Left cardiac atrium (tissue), 4 donors: ENCODE measurements around the gene CDH12. TPM values are rescaled to one million over a fixed set of nuclear protein-coding genes. Genes with fewer than 3 reads are reported as not detected.
"Not testable (repeated sequence)": the region's sequence is repeated elsewhere in the genome, so short reads cannot be mapped to it uniquely, and the experiment has no call there.

ENCODE experiments used
- ATAC-seq, 2 donors: fragments of 200-7000 bp; cut with Tn5 transposase; one replicate each; pipeline ENCODE4 v1.9.1; 2020; ENCODE audit warnings: mild to moderate bottlenecking in 2 of 2, moderate library complexity in 2 of 2
- DNase-seq: peaks from one replicate; pipeline ENCODE4 v3.0.0-alpha.2; 2020
- intact Hi-C, 2 donors: fragments of 100-400 bp; cut with DNase I; formaldehyde crosslinking; loops; one replicate each; pipeline versions ENCODE4 v1.14.1 to v1.15.1; 2022 to 2023
- total RNA-seq, 2 donors: library from RNA; stranded (reverse); fragmentation: NEBNext Ultra II Directional; extraction: Animal tissue kit (Norgen Biotek cat#: 25700); gene quantifications; one replicate each; pipeline ENCODE4 v1.2.1, GENCODE V29; 2021
- donor health status: DM: no; HTN: yes; CAD: no.
- donor health status: DM: no; HTN: yes; CAD: no; lungs with severe emphysema.
- donor health status: DM: yes; HTN: yes; CAD: no.
- donor health status: Dilated cardiomyopathy.

The CDH12 gene
- total RNA-seq, 2 donors from 2014 or later: not detected

GRCh38 chr5:22779499-22779898 lies 73.6 kb downstream of the CDH12 start:
- intact Hi-C loops: no loop called here
- DNase-seq (no peak), ATAC-seq (no peak)

GRCh38 chr5:22776285-22776684 lies 76.9 kb downstream of the CDH12 start:
- intact Hi-C loops: no loop called here
- DNase-seq (no peak), ATAC-seq (no peak)

DNA sequence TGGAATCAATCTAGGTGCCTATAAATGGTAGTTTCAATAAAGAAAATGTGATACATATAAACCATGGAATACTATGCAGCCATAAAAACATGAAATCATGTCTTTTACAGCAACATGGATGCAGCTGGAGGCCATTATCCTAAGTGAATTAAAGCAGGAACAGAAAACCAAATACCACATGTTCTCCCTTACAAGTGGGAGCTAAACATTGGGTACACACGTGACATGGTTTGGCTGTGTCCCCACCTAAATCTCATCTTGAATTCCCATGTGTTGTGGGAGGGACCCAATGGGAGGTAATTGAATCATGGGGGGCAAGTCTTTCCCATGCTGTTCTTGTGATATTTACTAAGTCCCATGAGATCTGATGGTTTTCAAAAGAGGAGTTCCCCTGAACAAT lies 78.9 kb downstream of the CDH12 start:
- intact Hi-C loops, DNase-seq, ATAC-seq: not testable (repeated sequence)

- ATAC-seq (no peak), DNase-seq (no peak)
- intact Hi-C loops: no loop called here
Observed at GRCh38 chr5:22764736-22765135, 88.4 kb downstream of the CDH12 start.

GRCh38 chr5:22757776-22758175 lies 95.4 kb downstream of the CDH12 start:
- DNase-seq (no peak), ATAC-seq (no peak)
- intact Hi-C loops: no loop called here

DNA sequence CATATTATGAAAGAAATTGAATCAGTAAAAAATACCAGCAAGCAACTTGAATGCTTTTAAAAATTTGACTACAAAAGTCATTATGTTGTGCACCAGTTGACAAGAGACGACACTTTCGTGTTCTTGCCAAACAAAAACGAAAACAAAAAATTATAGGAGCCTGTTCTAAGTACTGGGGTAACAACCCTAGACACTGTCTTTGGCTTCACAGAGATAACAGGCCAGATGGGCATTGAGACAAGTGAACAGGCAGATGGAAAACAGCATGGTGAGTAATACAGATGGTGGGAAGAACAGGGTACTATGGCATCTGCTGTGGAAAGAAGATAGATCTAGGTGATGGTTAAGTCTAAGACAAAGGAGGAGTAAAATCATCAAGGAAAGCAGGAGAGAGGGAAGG lies 99.0 kb downstream of the CDH12 start:
- intact Hi-C loops: no loop called here
- ATAC-seq (no peak), DNase-seq (no peak)

DNA sequence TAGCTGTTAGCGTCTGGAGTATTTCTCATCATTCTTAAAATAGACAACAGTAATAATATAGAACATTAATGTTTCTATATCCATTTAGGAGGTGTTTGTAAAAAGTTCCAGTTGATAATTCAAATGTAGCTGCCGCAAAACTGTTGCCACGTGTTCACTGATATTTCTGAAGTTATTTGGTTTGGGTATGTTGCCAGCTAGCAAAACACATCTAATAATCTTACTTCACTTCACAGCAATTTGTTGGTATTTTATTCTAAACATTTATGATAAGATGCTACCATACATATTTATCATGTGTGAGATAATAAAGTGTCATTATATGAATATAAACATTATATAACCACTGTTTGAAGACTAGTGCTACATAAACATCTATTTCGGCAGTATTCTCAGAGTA lies 101.6 kb downstream of the CDH12 start:
- intact Hi-C loops: no loop called here
- DNase-seq: no peak
- ATAC-seq: no peak

DNA sequence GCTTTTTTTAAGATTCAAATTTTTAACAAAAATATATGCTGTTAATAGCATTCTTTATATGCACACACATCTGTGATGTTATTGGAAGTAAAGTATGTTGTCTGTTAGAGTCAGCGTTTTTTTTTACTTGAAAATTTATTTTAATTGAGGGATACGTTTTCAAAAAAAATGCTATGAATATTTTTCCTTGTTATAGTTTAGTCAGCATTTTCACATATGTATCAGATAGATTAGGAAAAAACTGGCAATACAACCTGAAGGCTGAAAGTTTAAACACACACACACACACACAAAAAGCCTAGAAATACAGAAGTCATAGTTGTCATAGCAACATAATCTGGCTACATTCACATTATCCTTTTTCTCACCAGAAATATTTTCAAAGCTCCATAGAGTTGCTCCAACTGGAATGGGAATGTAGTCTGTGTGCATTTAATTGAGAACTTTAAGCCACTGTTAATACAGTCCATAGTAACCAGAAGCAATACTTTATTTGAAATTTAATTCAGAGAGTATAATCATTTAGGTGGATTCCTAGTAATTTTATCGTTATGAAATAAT lies 116.6 kb downstream of the CDH12 start:
- no peak for DNase-seq
- intact Hi-C loops: no loop called here
- ATAC-seq: no peak

GRCh38 chr5:22734907-22735306 lies 118.2 kb downstream of the CDH12 start:
- intact Hi-C loops: no loop called here
- no peak for ATAC-seq

DNA sequence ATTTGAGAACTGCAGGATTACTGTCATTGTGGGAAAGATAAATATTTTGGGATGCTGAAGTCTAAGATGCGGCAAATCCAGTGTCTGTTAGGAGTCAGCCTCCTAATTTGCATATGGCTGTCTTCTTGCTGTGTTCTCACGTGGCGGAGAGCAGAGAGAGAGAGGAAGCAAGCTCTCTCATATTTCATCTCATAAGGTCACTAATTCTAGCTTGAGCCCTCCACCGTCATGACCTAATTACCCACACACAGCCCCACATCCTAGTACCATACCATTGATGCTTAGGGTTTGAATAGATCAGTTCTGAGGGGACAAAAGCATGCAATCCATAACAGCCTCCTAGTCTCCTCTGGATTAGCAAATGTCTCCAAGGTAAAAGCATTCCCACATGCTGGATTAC lies 124.5 kb downstream of the CDH12 start:
- intact Hi-C loops: no loop called here
- ATAC-seq: no peak
- DNase-seq: no peak

More at GRCh38 chr5:22734907-22735306, 118.2 kb downstream of the CDH12 start:
- no peak for DNase-seq

- ATAC-seq: no peak
Observed at GRCh38 chr5:22722491-22722890, 130.7 kb downstream of the CDH12 start.

GRCh38 chr5:22722056-22722455 lies 131.1 kb downstream of the CDH12 start:
- ATAC-seq (no peak), DNase-seq (no peak)
- intact Hi-C loops: no loop called here

More at GRCh38 chr5:22722491-22722890, 130.7 kb downstream of the CDH12 start:
- intact Hi-C loops: no loop called here
- no peak for DNase-seq

DNA sequence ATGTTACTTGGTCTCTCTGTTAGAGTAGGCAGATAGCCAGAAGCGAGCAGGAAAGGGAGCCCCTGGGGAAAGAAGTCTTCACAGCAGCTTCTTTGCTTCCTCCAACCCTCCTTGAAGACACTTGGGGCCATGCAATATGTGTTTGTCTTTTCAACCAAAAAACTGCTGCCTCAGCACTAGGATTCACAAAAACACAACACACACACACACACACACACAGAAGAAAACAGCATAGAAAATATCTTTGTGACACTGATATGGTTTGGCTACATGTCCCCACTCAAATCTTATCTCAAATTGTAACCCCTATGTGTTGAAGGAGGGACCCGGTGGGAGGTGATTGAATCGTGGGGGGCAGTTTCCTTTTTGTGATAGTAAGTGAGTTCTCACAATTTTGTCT lies 133.3 kb downstream of the CDH12 start:
- DNase-seq (no peak), ATAC-seq (no peak)
- intact Hi-C loops: no loop called here

DNA sequence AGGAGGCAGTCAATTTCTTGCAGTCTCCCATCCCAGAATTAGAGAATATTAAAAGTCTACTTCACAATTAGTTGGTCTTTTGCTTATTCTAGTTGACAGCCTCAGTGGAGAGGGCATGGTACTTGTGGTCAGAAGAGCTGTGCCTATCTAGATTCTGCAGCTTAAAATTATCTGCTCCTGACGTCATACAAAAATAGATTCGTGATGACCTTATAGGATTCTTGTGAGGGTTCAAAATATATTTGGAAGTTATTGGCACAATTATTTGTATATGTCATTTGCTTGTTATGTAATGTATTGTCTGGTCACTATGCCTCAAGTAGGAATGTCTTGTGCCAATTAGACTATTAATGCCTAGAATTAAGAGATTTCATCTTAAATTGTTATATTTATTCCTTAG lies 142.5 kb downstream of the CDH12 start:
- intact Hi-C loops: no loop called here
- ATAC-seq: no peak
- DNase-seq: no peak

DNA sequence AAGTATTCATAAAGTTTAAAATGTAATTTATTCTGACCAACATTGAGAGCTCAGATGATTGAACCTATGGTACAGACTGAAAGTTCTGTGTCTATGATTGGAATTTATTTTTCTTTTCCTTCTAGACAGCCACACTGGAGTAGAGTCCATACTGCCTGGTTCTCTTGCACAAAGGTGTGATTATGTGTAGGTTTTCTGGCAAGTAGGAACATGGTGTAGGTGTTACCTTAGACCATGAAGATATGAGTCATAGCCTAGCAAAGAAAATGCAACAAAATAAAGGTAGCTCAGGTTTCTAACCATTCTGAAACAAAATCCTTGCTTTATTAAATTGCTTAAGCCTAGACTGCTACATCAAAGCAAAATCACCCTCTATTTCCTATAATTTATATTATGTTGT lies 143.4 kb downstream of the CDH12 start:
- DNase-seq (no peak), ATAC-seq (no peak)
- intact Hi-C loops: no loop called here

GRCh38 chr5:22708770-22709328 lies 144.3 kb downstream of the CDH12 start:
- DNase-seq (no peak), ATAC-seq (no peak)
- intact Hi-C loops: no loop called here

- ATAC-seq: no peak
- DNase-seq: no peak
- intact Hi-C loops: no loop called here
Observed at GRCh38 chr5:22706901-22707300, 146.2 kb downstream of the CDH12 start.

GRCh38 chr5:22699319-22699718 lies 153.8 kb downstream of the CDH12 start:
- ATAC-seq: no peak
- DNase-seq: no peak
- intact Hi-C loops: no loop called here

- intact Hi-C loops: no loop called here
- DNase-seq: no peak
- ATAC-seq: no peak
Observed at GRCh38 chr5:22693121-22693520, 160.0 kb downstream of the CDH12 start.

DNA sequence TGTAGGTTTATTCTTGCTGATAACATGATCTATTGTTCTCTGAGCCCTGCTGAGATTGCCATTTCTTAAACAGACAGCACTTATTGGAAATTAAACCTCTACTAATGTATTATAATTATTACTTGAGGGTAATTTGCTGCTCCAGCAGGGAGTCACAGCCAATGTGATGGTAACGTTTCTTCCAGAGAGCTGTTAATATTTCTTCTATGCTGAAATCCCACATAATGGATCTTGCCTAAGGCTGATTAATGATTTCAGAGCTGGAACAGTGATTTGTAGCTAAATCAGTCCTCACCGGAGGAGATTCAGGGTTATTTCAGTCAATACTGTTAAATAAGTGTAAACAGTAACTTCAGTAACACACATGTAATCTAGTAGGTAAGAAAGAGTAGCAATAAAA lies 170.1 kb downstream of the CDH12 start:
- intact Hi-C loops: no loop called here
- DNase-seq: no peak
- no peak for ATAC-seq

- intact Hi-C loops: no loop called here
- DNase-seq: no peak
- ATAC-seq: no peak
Observed at GRCh38 chr5:22678886-22679285, 174.3 kb downstream of the CDH12 start.

DNA sequence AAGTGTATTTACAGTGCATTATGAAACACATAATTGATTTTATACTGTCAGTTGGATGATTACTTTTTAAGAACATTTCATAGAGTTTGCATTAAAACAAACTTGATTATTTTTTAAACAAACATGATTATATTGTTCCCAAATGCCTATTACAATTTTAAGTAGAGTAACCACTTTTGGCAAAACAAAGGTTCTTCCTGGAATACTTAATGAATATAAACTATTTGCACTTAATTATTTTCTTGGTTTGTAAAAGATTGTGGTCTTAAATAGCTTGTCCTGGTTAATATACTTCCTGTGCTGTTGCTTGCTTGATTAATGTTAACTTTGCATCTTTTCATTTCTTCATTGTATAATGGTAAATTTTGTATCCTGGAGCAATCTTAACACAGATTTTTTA lies 180.0 kb downstream of the CDH12 start:
- DNase-seq: no peak
- intact Hi-C loops: no loop called here
- ATAC-seq: no peak
